HepG2 (cell line): ENCODE measurements around the gene CCDC57. TPM values are rescaled to one million over a fixed set of nuclear protein-coding genes. Genes with fewer than 3 reads are reported as not detected.
A peak's percentile ranks its signal among the peaks of the same experiment; 100 is the strongest.

Experiments used
- ATF7-NPFF ChIP-seq: sonication (generic); formaldehyde crosslinking; IDR thresholded peaks from 2 replicates; pipeline ENCODE4 v1.8.1; 2023; ENCODE audit warnings: mild to moderate bottlenecking, low read depth, missing genetic modification reagents, moderate library complexity
- CC2D1A ChIP-seq: sonication (generic); formaldehyde crosslinking; IDR thresholded peaks from 2 replicates; pipeline ENCODE4 v1.8.1; 2023; ENCODE audit warnings: mild to moderate bottlenecking, missing genetic modification reagents
- CENPT ChIP-seq: sonication (generic); formaldehyde crosslinking; IDR thresholded peaks from 2 replicates; pipeline ENCODE4 v1.8.0; 2022; ENCODE audit warnings: low read depth, mild to moderate bottlenecking, moderate library complexity, missing genetic modification reagents
- FLYWCH1 ChIP-seq: sonication (generic); formaldehyde crosslinking; IDR thresholded peaks from 2 replicates; pipeline ENCODE4 v1.8.1; 2023; ENCODE audit warnings: mild to moderate bottlenecking, missing genetic modification reagents
- MXD4 ChIP-seq: IDR thresholded peaks from 2 replicates; pipeline ENCODE4 v1.6.1; 2016; ENCODE audit warnings: mild to moderate bottlenecking, missing biosample characterization, missing genetic modification reagents
- NFKB2 ChIP-seq: sonication (generic); formaldehyde crosslinking; IDR thresholded peaks from 2 replicates; pipeline ENCODE4 v1.4.0; 2020; ENCODE audit warnings: missing genetic modification reagents, borderline replicate concordance
- NPAS2 ChIP-seq: sonication (generic); formaldehyde crosslinking; IDR thresholded peaks from 2 replicates; pipeline ENCODE4 v1.8.0; 2022; ENCODE audit warnings: mild to moderate bottlenecking, missing genetic modification reagents, borderline replicate concordance
- NR3C1 ChIP-seq: sonication (generic); formaldehyde crosslinking; IDR thresholded peaks from 2 replicates; pipeline ENCODE4 v1.4.0; 2020; ENCODE audit warnings: missing genetic modification reagents
- PITX1 ChIP-seq: sonication (generic); formaldehyde crosslinking; IDR thresholded peaks from 2 replicates; pipeline ENCODE4 v1.5.1; 2020; ENCODE audit warnings: mild to moderate bottlenecking, missing genetic modification reagents
- RBFOX2 ChIP-seq: fragments of 200-400 bp; formaldehyde crosslinking; IDR thresholded peaks from 2 replicates; pipeline ENCODE4 v1.6.1; 2017; ENCODE audit warnings: low read depth, mild to moderate bottlenecking, low read length
- SIN3B ChIP-seq: fragments of 150-350 bp; IDR thresholded peaks from 2 replicates; pipeline ENCODE4 v1.6.1; 2014; ENCODE audit warnings: low read length
- ZFP36 ChIP-seq: fragments of 150-350 bp; IDR thresholded peaks from 2 replicates; pipeline ENCODE4 v1.6.1; 2018; ENCODE audit warnings: borderline replicate concordance, low read length, low read depth; ENCODE audit not compliant: partially characterized antibody
- ZNF260 ChIP-seq: sonication (generic); formaldehyde crosslinking; IDR thresholded peaks from 2 replicates; pipeline ENCODE4 v1.4.0; 2020; ENCODE audit warnings: missing genetic modification reagents, low read depth, mild to moderate bottlenecking, borderline replicate concordance
- ZNF264 ChIP-seq: sonication (generic); formaldehyde crosslinking; IDR thresholded peaks from 2 replicates; pipeline ENCODE4 v1.4.0; 2020; ENCODE audit warnings: missing genetic modification reagents
- ZNF350 ChIP-seq: sonication (generic); formaldehyde crosslinking; IDR thresholded peaks from 2 replicates; pipeline ENCODE4 v1.4.0; 2020; ENCODE audit warnings: mild to moderate bottlenecking, low read depth, missing genetic modification reagents, borderline replicate concordance
- ZNF501 ChIP-seq: sonication (generic); formaldehyde crosslinking; IDR thresholded peaks from 2 replicates; pipeline ENCODE4 v1.5.1; 2020; ENCODE audit warnings: mild to moderate bottlenecking, moderate library complexity, missing genetic modification reagents
- ZNF564 ChIP-seq: sonication (generic); formaldehyde crosslinking; IDR thresholded peaks from 2 replicates; pipeline ENCODE4 v1.8.1; 2023; ENCODE audit warnings: mild to moderate bottlenecking, missing genetic modification reagents
- ZNF7 ChIP-seq: IDR thresholded peaks from 2 replicates; pipeline ENCODE4 v1.6.1; 2016; ENCODE audit warnings: missing biosample characterization, missing genetic modification reagents
- polyA plus RNA-seq, 8 experiments: library from polyadenylated mRNA; depleted of rRNA in 3 of 8; stranded (reverse) in 7 of 8; unstranded in 1 of 8; fragments of >200 nt; fragmentation: Illumina TruSeq in 4 of 8; extraction: Trizol in 4 of 8; gene quantifications; 2 replicates each; pipeline versions ENCODE4 v1.2.1 to v1.2.3, GENCODE V29; 2011 to 2016; ENCODE audit warnings: low read depth in 4 of 8, missing spikeins in 1 of 8, mixed read lengths in 1 of 8; ENCODE audit not compliant: insufficient read depth in 1 of 8
- total RNA-seq, 5 experiments: library from RNA; depleted of rRNA; stranded (reverse); fragments of >200 nt; fragmentation: Illumina TruSeq; extraction: Trizol; gene quantifications; 2 replicates each; pipeline ENCODE4 v1.2.3, GENCODE V29; 2016; ENCODE audit warnings: low read depth in 1 of 5
- TF ChIP-seq, protein P1 (sequence below): sonication (generic); formaldehyde crosslinking; IDR thresholded peaks from 2 replicates; pipeline ENCODE4 v1.5.0; 2020; ENCODE audit warnings: missing genetic modification reagents, mild to moderate bottlenecking, borderline replicate concordance
- TF ChIP-seq, protein P2 (sequence below): sonication (generic); formaldehyde crosslinking; IDR thresholded peaks from 2 replicates; pipeline ENCODE4 v1.5.0; 2020; ENCODE audit warnings: mild to moderate bottlenecking, missing genetic modification reagents, borderline replicate concordance
- TF ChIP-seq, protein P3 (sequence below): sonication (generic); formaldehyde crosslinking; IDR thresholded peaks from 2 replicates; pipeline ENCODE4 v1.4.0; 2020; ENCODE audit warnings: missing genetic modification reagents, borderline replicate concordance

Gene CCDC57
- total and polyA plus RNA-seq, 2 of the 13 experiments (the other 11 are each of a cell fraction or from before 2014, with no cell fraction given): 59.3 to 59.9 TPM

DNA sequence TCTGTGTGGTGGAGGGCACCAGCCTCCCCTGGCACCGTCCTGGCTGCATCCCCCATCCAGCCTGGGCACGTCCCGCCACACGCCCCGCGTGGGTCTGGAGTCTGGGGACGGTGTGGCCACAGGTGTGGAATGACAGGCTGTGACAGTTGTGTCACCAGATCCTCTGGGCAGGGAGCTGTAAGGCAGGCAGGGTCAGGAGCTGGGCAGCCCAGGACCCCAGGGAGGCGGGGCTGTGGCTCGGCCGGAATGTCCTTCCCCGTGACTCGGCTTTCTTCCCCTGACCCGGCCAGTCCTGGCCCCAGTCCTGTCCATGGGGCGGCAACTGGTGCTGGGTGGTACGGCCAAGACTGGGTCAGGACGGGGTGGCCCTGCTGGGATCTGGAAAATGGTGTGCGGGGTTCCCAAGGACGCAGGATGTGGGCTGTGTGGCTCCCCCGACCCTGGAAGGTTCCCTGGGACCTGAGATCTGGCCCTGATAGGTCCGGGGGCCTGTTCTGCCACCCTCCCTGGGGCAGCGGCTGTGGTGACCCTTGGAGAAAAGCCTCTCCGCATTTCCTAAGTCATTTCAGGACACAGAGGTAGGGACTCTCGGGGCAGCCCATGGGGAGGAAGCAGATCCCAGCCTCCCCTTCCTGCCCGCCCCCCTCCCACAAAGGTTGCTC, 12.9 kb upstream of the CCDC57 start (continued):
- TF ChIP-seq, protein P1, sequence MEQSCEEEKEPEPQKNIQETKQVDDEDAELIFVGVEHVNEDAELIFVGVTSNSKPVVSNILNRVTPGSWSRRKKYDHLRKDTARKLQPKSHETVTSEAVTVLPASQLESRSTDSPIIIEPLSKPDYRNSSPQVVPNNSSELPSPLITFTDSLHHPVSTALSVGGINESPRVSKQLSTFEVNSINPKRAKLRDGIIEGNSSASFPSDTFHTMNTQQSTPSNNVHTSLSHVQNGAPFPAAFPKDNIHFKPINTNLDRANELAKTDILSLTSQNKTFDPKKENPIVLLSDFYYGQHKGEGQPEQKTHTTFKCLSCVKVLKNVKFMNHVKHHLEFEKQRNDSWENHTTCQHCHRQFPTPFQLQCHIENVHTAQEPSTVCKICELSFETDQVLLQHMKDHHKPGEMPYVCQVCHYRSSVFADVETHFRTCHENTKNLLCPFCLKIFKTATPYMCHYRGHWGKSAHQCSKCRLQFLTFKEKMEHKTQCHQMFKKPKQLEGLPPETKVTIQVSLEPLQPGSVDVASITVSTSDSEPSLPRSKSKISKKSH (CRISPR knock-in tag): 0 out of 2 replicates have a peak, but pooled peaks have one; percentile 48
- TF ChIP-seq RBFOX2 (peak; percentile 47; the same call in 1 of the 2 replicates), ATF7-NPFF (no peak; the same call in 1 of the 2 replicates), MXD4 (0 out of 2 replicates have a peak, but pooled peaks have one; percentile 44), ZNF350 (CRISPR knock-in tag) (0 out of 2 replicates have a peak, but pooled peaks have one; percentile 64), ZNF501 (CRISPR knock-in tag) (peak; percentile 47; the same call in 1 of the 2 replicates), CENPT (CRISPR knock-in tag) (no peak), CC2D1A (CRISPR knock-in tag) (no peak), NPAS2 (no peak), SIN3B (no peak), PITX1 (CRISPR knock-in tag) (peak; percentile 40; the same call in 1 of the 2 replicates), ZNF7 (no peak), FLYWCH1 (CRISPR knock-in tag) (no peak), ZNF260 (CRISPR knock-in tag) (no peak), NFKB2 (CRISPR knock-in tag) (no peak; the same call in 1 of the 2 replicates), ZNF264 (CRISPR knock-in tag) (0 out of 2 replicates have a peak, but pooled peaks have one; percentile 15), ZNF564 (CRISPR knock-in tag) (peak; percentile 67; the same call in 1 of the 2 replicates), NR3C1 (CRISPR knock-in tag) (no peak), ZFP36 (no peak)
- TF ChIP-seq, protein P2, sequence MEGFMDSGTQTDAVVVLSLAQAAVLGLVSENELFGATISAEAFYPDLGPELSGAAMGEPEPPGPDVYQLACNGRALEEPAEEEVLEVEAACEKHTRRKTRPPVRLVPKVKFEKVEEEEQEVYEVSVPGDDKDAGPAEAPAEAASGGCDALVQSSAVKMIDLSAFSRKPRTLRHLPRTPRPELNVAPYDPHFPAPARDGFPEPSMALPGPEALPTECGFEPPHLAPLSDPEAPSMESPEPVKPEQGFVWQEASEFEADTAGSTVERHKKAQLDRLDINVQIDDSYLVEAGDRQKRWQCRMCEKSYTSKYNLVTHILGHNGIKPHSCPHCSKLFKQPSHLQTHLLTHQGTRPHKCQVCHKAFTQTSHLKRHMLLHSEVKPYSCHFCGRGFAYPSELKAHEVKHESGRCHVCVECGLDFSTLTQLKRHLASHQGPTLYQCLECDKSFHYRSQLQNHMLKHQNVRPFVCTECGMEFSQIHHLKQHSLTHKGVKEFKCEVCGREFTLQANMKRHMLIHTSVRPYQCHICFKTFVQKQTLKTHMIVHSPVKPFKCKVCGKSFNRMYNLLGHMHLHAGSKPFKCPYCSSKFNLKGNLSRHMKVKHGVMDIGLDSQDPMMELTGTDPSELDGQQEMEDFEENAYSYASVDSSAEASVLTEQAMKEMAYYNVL (CRISPR knock-in tag): no peak
- TF ChIP-seq, protein P3, sequence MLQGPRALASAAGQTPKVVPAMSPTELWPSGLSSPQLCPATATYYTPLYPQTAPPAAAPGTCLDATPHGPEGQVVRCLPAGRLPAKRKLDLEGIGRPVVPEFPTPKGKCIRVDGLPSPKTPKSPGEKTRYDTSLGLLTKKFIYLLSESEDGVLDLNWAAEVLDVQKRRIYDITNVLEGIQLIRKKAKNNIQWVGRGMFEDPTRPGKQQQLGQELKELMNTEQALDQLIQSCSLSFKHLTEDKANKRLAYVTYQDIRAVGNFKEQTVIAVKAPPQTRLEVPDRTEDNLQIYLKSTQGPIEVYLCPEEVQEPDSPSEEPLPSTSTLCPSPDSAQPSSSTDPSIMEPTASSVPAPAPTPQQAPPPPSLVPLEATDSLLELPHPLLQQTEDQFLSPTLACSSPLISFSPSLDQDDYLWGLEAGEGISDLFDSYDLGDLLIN (CRISPR knock-in tag): no peak
